NCI-H2171 (cell line): ENCODE measurements around the gene MAP2K3.

ENCODE experiments used
- DNase-seq: peaks from one replicate; lab custom pipeline; 2025; lab: John Stamatoyannopoulos, UW

MAP2K3 gene

GRCh38 chr17:21282850-21283249 is 1.7 kb upstream of the MAP2K3 start:
- no peak for DNase-seq

GRCh38 chr17:21283482-21284318 is 811 bp upstream of the MAP2K3 start:
- DNase-seq, result no peak

GRCh38 chr17:21285164-21286065 is 904 bp downstream of the MAP2K3 start:
- no peak for DNase-seq

DNA sequence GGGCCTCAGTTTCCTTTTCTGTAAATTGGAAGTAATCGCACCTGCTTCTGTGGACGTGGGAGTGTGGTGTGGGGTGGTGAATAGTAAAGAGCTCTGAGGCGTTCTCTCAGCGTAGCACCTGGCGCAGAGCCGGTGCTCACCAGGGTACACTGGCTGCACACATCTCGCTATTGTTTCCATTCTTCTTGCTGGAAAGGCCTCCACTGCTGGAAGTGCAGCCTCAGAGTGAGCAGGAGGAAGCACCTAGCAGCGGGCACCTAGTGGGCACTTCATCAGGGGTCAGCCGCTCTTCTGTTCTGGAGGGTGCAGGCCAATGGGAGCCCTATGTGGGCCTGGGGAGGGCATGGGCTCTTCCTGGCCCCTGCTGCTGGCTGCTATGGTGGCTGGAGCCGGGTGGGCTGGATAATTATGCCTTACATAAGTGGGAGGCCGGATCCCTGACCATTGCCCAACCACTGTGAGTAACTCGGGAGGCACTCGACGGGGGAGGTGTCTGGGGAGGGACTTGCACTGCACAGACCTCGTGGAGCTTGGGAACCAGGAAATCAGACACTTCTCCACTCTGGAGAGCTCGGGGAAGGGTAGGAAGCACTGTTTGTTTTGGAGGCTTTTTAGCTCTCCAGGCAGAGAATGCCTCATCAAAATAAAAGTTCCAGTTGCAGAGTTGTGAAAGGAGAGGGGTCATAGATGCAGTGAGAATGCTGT is 1.7 kb downstream of the MAP2K3 start:
- DNase-seq, result no peak

DNA sequence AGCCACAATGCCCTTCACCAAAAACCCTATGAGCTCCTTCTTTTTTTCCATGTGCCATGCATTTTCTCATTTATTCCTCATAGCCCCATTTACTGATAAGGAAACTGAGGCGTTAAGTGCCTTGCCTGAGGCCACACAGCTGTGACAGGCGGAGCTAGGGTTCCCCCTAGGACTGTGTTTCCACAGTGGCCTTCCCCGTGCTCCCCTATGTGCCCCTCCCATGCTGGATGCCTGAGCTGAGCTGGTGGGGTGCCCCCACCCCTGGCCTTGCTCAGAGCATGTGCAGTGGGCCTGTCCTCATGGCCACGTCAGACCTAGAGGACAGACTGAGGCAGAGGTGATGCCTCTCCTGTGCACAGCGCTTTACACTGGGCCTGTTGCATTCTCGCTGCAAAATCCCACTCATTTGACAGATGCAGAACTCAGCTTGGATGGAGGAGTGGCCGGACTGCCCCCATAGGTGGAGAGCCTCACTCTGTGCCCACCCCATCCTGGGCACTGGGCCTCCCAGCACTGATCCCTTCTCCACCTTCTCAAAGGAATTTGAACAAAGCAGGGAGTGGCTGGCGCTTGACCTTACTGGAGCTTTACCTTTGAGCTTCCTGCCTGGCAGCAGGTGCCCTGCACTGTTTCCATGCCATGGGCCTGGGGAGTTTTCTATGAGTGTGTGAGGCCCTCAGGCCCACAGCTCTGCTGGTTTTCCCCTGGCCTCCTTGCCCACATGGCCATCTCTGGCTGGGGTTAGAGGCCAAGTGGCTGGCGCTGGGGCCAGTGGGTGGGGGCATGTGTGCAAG is 2.6 kb downstream of the MAP2K3 start:
- DNase-seq, result no peak

GRCh38 chr17:21287703-21288449 is 3.4 kb downstream of the MAP2K3 start:
- DNase-seq, result peak; percentile 61

DNA sequence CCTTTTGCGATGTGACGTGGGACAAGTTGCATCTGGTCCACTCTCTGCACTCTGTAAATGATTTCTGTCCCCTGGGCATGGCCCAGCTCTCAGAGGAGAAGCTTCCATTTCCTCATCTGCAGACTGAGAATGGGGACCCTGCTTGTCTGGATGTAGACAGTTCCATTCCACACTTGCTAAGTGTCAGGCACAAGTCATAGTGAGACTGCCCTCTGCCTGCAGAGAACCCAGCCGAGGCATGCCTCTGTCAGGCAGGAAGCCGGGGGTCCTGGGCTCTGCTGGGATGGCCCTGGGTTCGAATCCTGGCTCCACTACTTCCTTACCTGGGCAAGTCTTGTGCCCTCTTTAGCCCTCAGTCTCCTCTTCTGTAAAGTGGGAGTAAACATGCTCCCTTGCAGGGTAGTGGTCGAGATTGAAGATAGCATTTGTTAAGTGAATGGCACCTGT is 4.1 kb downstream of the MAP2K3 start:
- DNase-seq, result no peak

DNA sequence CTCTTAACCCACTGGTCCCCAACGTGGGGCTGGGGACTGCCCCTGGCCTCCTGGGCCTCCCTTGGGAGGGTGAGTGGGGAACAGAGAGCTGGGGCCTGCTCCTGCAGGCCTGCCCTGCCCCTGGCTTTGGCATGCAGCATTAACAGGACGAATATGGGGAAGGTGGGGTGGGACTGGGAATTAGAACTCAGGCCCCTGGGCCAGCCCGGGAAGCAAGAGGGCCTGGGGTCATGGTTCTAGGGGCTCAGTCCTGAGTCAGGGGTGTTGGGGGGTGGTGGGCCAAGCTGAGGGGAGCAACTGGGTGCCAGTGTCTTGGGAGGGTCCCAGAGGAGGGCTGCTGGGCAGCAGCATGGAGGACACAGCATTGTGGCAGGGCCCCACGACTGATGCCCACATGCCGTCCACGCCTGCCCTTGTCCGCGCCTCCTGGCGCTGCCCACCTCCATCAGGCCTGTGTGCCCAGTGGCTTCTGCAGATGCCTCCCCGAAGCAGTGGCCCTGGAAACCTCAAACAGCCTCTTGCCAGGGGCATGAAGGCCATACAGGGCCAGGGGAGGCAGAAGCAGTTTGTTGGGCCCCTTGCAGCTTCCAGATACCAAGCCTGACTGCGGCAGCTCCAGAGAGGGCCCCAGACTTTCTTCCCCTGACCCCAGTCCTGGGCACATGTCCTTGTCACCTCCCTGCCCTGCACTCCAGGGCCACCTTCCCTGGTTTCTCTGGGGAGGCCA is 4.8 kb downstream of the MAP2K3 start:
- no peak for DNase-seq

- DNase-seq, result peak; percentile 41
Observed at GRCh38 chr17:21289902-21290571, 5.5 kb downstream of the MAP2K3 start.

DNA sequence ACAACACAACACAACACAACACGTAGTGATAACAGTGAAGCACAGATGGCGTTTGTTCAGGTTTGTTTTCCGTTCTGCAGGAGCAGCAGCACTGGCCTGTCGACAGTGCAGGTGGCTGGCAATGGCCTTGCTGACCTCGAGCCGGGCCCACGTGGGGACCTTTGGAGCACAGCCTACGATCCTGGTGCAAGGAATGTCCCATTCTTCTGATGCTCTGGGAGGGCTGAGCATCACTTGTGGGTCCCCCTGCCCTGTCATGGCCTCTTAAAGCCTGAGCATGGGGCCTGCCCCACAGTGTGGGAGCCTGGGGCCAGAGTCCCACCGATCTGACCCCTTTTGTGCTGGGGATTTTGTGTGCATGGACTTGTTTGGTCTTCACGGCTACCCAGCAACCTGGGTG is 6.8 kb downstream of the MAP2K3 start:
- DNase-seq, result no peak

- no peak for DNase-seq
Observed at GRCh38 chr17:21291862-21292261, 7.4 kb downstream of the MAP2K3 start.

DNA sequence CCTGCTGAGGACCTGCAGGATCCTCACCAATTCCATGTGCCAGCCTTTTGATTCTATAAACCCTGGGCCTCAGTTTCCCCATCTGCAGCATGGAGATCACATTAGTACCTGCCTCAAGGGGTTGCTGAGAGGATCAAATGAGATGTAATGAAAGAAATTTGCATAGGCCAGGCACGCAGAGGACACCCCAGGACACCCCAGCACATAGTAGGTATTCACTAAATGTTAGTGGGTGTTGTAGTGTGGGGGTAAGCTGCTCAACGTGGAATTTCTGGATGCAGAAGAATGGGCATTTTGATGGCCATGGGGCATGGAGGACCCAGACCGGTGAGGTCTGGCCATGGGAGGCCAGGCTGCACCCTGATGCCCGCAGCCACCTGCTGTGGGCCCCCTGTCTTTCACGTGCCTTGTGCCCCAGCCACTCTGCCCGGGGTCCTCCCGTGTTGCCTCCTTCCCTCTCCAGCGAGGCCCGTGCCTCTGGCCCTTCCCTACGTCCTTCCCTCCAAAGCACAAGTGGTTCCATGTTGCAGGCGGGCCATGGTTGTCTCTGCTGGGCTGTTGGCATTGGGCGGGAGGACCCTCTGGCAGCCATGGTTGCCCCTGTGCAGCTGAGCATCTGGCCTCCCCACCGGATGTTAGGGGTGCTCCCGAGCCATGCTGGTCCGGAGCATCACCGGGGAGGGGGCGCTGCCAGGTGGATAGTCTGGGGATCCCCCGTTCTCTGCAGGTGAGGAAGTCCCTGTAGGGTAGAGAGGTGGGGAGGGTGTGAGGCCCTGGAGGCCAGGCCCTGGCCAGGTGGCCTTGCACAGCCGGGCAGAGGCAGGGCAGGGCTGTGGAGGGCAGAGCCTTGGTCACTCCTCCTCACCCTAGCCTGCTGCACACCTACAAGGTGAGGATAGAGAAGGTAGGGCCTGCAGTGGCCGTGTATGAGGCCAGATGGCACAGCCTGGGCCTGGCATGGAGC is 8.6 kb downstream of the MAP2K3 start:
- DNase-seq, result no peak

DNA sequence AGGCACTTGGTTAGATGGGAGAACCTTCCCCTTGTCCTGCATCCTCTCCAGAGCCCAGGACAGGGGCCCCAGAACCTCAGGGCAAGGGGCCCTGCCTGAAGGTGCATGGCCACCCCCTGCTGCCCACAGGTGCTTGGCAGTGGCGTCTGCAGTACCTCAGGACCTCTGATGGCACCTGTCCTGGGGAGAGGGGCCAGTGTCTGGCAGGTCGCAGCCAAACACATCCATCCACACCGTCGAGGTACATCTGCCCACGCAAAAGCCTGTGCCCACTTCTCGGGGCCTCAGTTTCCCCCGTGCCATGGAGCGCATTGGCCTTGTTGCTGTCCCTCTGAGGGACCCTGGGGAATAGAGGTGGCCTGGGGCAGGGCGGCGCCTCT is 9.3 kb downstream of the MAP2K3 start:
- DNase-seq, result no peak

DNA sequence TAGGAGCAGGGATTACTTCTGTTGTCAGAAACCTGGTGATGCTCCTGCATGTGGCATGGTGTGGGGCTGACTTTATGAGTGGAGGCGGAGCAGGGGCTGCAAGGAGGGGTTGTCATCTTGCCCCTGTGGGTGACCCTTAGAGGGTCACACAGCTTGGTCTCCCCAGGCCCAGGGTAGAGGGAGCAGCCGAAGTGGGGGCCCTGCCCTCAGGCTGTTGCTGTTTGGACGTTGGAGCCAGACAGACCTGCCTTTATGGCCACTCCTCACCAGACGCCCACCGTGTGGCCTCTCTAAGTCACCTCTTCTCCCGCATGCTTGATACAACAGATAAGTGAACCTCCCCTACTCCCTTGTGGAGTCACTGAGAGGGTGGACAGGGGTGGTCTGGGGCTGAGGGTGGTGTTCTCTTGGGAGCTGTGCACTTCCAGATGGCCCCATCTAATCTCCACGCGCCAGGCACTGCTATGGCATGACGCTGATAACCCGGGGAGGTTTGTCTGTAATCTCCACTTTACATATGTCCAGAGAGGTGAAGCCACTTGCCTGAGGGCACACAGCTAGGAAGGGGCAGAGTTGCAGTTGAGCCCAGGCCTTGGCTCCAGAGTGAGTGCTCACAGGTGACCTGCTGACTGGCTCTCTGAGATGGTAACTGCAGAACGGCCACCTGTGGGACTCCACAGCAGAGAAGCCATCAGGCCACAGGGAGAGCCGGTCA is 10.0 kb downstream of the MAP2K3 start:
- no peak for DNase-seq

- DNase-seq, result peak; percentile 34
Observed at GRCh38 chr17:21295036-21295952, 10.8 kb downstream of the MAP2K3 start.
